SH-SY5Y (cell line): Measurements from ENCODE around the gene CERS5.

Experiments used
- GATA2 ChIP-seq: IDR thresholded peaks from 2 replicates; pipeline ENCODE4 v1.6.1; 2011; ENCODE audit warnings: mild to moderate bottlenecking, low read depth, low read length
- GATA3 ChIP-seq: IDR thresholded peaks from 2 replicates; pipeline ENCODE4 v1.6.1; 2011; ENCODE audit warnings: low read depth, mild to moderate bottlenecking, low read length, moderate library complexity

DNA sequence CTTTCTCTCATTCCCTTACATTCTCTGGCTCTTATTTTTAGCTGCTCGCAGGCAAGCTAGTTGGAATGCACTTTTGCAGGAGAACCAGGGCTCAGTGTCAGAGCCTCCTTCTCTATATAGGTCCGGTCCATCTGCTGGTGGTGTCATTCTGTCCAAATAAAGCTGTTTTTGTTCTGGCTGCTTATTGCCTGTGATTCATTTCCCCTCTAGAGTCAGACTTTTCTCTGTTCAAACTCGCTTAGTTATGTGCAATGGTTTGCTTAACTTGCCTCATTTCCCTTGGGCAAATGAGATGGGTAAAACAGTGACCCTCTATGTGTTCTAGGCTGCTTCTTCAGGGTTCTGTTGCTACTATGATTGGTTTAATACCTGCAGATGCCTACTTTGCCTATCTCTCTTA is 79.2 kb downstream of the CERS5 start:
- TF ChIP-seq GATA2 (no peak), GATA3 (no peak)
